Measurements from ENCODE around the gene PNMA8A. TPM values are rescaled to one million over a fixed set of nuclear protein-coding genes. Genes with fewer than 3 reads are reported as not detected.

The PNMA8A gene
- polyA plus RNA-seq, 1 donor from 2014 or later = 234 TPM

GRCh38 chr19:46461537-46461936 lies 9.8 kb downstream of the PNMA8A start:
- Histone ChIP-seq H3K9me2 (ENCODE audit: insufficient read depth, low read length) (no peaks in the 10 kb centered on the region), H3K4me3 (ENCODE audit: low read length) (no peak overlapping the region), H3K9ac (ENCODE audit: low read length) (no peak overlapping the region), H3F3A (ENCODE audit: insufficient read depth, low read length, poor library complexity, severe bottlenecking) (no peaks in the 10 kb centered on the region), H3K27ac (ENCODE audit: low read length) (no peak overlapping the region), H3K36me3 (ENCODE audit: insufficient read depth, low read length) (no peaks in the 10 kb centered on the region), H4K20me1 (ENCODE audit: insufficient read depth) (no peaks in the 10 kb centered on the region), H3K9me3 (ENCODE audit: low read length) (no peaks in the 10 kb centered on the region), H2AFZ (ENCODE audit: low read depth, low read length) (no peak overlapping the region), H3K27me3 (ENCODE audit: insufficient read depth, low read depth, low read length) (no peaks in the 10 kb centered on the region), H3K79me2 (replicated peaks; ENCODE audit: insufficient read depth, low read length) (no peaks in the 10 kb centered on the region), H3K4me2 (ENCODE audit: low read length) (no peak overlapping the region)
- TF ChIP-seq EZH2 (IDR thresholded peaks at IDR 0.05; ENCODE audit: borderline replicate concordance, insufficient read depth, low read length, poor library complexity, severe bottlenecking) = no peak
- TF ChIP-seq MXI1 (conservative IDR thresholded peaks at IDR 0.05; ENCODE audit: poor library complexity, severe bottlenecking) = no peak
- no peak for TF ChIP-seq EP300 (conservative IDR thresholded peaks at IDR 0.05; ENCODE audit: poor library complexity, severe bottlenecking)
- TF ChIP-seq TAF1 (IDR thresholded peaks at IDR 0.05; ENCODE audit: low read depth) = no peak
- TF ChIP-seq REST (IDR thresholded peaks at IDR 0.05; ENCODE audit: borderline replicate concordance) = no peak
- no peak for TF ChIP-seq RAD21 (conservative IDR thresholded peaks at IDR 0.05)
- no peak for TF ChIP-seq SMC3 (conservative IDR thresholded peaks at IDR 0.05; ENCODE audit: poor library complexity)
- TF ChIP-seq POLR2AphosphoS5 (IDR thresholded peaks at IDR 0.05) = no peak
- TF ChIP-seq CTCF (IDR thresholded peaks at IDR 0.05; ENCODE audit: poor library complexity, severe bottlenecking) = no peak

GRCh38 chr19:46460981-46461380 lies 10.4 kb downstream of the PNMA8A start:
- Histone ChIP-seq H3K79me2 (replicated peaks; ENCODE audit: insufficient read depth, low read length) (no peaks in the 10 kb centered on the region), H3K4me2 (ENCODE audit: low read length) (no peak overlapping the region), H3K27me3 (ENCODE audit: insufficient read depth, low read depth, low read length) (no peaks in the 10 kb centered on the region), H3K9ac (ENCODE audit: low read length) (no peak overlapping the region), H3K4me3 (ENCODE audit: low read length) (no peak overlapping the region), H3F3A (ENCODE audit: insufficient read depth, low read length, poor library complexity, severe bottlenecking) (no peaks in the 10 kb centered on the region), H3K9me3 (ENCODE audit: low read length) (no peaks in the 10 kb centered on the region), H2AFZ (ENCODE audit: low read depth, low read length) (no peak overlapping the region), H4K20me1 (ENCODE audit: insufficient read depth) (no peaks in the 10 kb centered on the region), H3K27ac (ENCODE audit: low read length) (no peak overlapping the region), H3K9me2 (ENCODE audit: insufficient read depth, low read length) (no peaks in the 10 kb centered on the region), H3K36me3 (ENCODE audit: insufficient read depth, low read length) (no peaks in the 10 kb centered on the region)
- no peak for TF ChIP-seq EZH2 (IDR thresholded peaks at IDR 0.05; ENCODE audit: borderline replicate concordance, insufficient read depth, low read length, poor library complexity, severe bottlenecking)
- TF ChIP-seq TAF1 (IDR thresholded peaks at IDR 0.05; ENCODE audit: low read depth) = no peak
- TF ChIP-seq MXI1 (conservative IDR thresholded peaks at IDR 0.05; ENCODE audit: poor library complexity, severe bottlenecking) = no peak
- no peak for TF ChIP-seq SMC3 (conservative IDR thresholded peaks at IDR 0.05; ENCODE audit: poor library complexity)
- TF ChIP-seq EP300 (conservative IDR thresholded peaks at IDR 0.05; ENCODE audit: poor library complexity, severe bottlenecking) = no peak
- no peak for TF ChIP-seq RAD21 (conservative IDR thresholded peaks at IDR 0.05)
- TF ChIP-seq POLR2AphosphoS5 (IDR thresholded peaks at IDR 0.05) = no peak
- TF ChIP-seq CTCF (IDR thresholded peaks at IDR 0.05; ENCODE audit: poor library complexity, severe bottlenecking) = no peak
- no peak for TF ChIP-seq REST (IDR thresholded peaks at IDR 0.05; ENCODE audit: borderline replicate concordance)

Data from neural cell (in vitro differentiated cells).